GM10847 (cell line): ENCODE data around the gene SGCD.

ENCODE experiments used
- POLR2A ChIP-seq: IDR thresholded peaks from 2 replicates; pipeline ENCODE4 v1.6.1; 2011; ENCODE audit not compliant: insufficient read length; ENCODE audit errors: extremely low read depth

Gene SGCD

GRCh38 chr5:156383510-156384265 lies 56.7 kb downstream of the SGCD start:
- TF ChIP-seq POLR2A: no peak

DNA sequence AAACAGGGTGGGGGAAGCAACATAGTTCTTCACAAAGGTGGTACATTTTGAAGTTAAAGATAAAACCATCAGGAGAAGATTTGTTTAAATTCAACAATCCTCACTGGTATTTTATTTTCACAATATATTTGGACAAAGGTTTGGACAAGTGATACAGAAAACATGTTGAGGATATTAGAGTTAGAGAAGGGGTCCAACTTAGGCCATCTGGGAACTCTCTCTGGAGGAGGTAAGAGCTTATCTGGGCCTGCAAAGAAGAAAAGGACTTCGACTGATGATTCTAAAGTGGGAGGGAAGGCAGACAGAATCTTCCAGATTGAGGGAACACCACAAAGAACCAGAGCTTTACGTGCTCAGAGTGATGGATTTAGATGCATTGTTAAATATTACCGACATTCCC lies 58.5 kb downstream of the SGCD start:
- TF ChIP-seq POLR2A: no peak

- TF ChIP-seq POLR2A: no peak
Observed at GRCh38 chr5:156386976-156387375, 60.0 kb downstream of the SGCD start.

DNA sequence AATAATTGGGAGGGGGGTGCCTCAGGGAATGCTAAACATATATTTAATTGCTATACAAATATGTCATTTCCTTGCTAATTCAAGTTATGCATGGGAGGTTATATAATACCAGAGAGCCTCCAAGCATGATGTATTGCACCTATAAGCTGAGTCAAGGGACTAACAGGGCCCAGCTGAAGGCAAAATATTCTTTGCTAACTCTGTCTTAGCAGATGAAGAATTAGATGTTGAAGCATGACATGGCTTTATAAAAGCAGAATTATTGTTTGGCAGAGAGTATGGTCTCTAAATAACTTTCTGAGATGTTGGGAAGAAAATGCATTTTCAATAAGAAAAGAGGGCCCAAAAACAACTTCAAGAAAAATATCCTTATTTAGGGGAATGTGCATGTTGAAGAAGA lies 60.4 kb downstream of the SGCD start:
- TF ChIP-seq POLR2A: no peak

- no peak for TF ChIP-seq POLR2A
Observed at GRCh38 chr5:156388233-156388632, 61.3 kb downstream of the SGCD start.

DNA sequence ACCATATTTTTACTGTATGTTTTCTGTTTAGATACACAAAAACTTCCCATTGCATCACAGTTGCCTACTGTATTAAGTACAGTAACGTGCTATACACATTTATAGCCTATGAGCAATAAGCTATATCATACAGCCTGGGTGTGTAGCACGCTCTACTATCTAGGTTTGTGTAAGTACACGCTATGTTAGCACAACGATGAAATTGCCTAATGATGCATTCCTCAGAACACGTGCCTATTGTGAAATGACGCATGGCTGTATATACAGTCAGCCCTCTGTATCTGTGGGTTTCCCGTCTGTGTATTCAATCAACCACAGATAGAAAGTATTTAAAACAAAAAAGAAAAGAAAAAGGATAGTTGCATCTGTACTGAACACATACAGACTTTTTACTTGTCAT lies 64.2 kb downstream of the SGCD start:
- TF ChIP-seq POLR2A: no peak

- no peak for TF ChIP-seq POLR2A
Observed at GRCh38 chr5:156393980-156394379, 67.0 kb downstream of the SGCD start.

DNA sequence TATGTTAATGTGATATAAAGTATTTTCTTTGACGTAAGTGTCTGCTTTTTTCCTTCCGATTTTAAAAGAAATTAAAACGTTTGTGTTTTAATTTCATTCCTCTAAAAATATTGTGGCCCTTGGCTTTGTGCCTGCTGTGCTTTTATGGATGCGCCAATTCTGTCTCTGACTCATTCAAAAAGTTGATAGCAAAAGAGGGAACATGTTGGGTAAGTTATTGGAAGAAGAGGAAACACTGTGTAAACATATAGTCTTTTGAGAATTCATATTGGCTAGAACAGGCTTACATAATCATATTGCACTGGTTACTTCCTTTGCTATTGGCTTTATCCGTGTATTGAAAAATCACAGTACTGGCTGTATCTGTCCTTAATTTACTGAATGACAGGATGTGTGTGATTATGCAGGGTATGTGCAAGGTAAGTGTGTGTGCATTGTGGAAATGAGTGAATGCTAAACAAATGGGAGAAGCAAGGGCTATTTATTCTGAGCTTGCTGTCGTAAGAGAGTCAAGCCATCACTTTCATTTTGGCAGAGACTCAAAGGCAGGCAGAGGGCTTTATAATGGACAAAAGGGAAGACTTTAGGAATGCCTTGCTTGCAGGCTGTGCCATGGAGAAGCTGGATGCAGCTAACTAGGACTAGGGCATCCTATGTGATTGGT lies 67.8 kb downstream of the SGCD start:
- TF ChIP-seq POLR2A: no peak

DNA sequence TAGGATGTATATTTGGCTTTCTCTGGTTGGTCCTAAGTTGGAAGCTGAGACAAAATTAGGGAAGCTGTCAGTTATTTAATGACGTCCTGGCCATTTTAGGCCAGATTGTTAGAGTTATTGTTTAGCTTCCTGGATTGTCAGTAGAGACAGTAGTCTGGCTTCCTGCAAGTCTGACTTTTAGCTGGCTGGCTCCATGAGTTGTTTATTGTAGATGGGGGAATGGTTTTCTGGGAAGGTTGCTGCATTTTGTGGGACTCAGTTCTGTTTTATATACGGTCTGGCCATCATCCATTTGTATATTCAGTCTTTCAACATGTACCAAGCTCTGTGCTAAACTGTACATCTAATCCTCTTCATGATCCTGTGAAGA lies 68.3 kb downstream of the SGCD start:
- TF ChIP-seq POLR2A: no peak

DNA sequence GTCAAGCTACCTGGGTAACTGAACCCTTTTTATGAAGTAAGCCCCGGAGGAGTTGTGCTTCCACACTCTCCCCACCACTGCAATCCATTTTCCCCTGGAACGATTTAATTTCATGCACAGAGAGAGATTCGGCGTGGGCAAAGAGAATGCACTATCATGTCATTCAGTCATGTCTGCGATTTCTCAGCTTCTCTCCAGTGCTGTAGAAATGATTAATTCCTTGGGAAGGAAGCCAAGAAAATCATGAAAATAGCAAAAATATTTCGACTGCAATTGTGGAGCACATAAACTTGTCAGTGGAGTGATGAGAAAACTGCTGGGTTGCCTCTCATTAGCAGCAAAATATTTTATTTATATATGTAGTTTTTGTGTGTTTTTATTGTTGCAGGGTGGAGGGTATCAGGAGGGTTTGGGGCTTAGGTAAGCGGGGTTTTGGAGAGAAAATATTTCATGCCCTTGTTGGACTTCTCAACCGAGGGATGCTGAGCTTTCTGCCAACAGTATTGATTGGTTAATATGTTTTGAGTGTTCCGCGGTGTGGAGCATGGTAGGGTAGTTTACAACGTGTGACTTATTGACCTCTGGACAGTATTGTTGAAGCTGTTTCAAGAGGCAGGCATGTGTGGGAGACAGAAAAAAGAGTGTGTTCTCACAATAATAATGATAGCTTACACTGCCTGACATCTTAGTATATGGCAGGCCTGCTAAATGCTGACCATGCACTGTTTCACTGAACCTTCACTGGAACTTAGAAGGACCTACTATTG lies 69.3 kb downstream of the SGCD start:
- no peak for TF ChIP-seq POLR2A

DNA sequence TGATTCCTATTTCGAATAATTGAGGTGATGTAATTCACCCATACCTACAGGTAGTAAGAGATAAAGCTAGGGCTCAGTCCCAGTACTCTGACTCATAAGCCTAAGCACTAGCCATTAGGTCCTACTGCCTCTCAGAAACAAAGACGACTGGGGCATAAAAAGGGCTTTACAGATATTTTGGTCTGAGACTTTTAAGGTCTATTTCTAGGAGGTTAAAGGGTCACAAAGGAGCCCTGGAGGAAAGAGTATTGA lies 69.8 kb downstream of the SGCD start:
- TF ChIP-seq POLR2A: no peak

DNA sequence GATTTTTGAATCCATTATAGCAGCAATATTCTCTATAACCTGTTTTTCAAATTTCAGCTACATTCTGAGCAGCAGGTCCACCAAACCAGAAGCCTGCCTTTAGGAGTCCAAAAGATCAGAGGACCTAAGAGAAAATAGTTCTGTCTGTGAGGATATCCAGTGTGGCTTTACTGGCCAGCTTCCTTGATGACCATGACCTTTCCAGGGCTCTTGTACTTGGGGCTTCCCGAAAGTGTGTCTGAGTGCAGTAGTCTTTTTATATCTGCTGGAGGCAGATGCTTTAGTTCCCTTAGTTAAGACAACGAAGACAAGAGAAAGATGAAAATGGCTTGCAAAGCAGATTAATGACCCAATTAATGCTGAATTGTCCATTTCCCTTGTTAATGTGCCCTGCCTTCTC lies 72.4 kb downstream of the SGCD start:
- TF ChIP-seq POLR2A: no peak

GRCh38 chr5:156400231-156400986 lies 73.4 kb downstream of the SGCD start:
- TF ChIP-seq POLR2A: no peak

GRCh38 chr5:156401804-156402203 lies 74.8 kb downstream of the SGCD start:
- no peak for TF ChIP-seq POLR2A

DNA sequence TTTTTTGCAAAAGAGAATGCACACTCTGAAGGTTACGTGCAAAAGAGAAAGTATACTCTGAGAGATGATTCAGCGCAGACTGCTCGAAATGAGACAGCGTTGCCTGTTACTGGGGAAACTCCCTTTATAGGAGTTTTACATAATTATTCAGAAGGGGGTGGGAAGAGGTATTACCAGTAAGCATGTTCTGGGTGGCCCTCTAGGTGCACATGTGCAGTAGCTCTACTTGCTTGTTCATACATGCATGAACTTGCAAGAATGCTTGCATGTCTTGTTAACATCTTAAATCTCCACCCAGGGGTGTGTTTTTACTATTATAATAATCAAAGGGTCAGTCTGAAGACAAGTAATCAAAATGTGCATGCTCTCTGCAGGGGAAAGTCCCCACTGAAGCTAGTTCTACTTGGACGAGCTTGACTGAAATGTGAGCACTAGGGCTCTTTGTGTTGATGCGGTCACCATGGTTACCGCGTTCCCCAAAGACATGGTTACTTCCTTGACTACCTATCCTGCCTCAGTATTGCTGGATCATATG lies 75.5 kb downstream of the SGCD start:
- no peak for TF ChIP-seq POLR2A

DNA sequence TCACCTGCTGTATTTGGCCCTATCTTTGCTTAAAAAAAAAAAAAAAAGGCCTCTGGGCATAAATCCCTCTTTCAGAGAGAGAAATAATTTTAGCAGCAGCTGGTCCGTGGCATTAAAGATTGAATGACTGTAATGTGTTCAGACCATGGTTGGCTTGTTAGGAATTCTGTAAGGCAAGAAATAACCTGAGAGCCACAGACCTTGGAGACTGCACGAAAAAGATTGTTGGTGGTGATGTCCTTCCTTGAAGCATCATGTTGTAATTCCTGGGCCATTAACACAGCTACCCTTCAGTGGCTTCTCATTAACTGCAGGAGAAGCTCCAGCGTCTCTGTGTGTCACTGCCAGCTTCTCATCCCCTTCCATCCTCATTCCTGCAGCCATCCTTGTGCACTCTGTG lies 79.0 kb downstream of the SGCD start:
- TF ChIP-seq POLR2A: no peak

GRCh38 chr5:156407251-156407650 lies 80.3 kb downstream of the SGCD start:
- TF ChIP-seq POLR2A: no peak
